GM06990 (cell line): ENCODE data around the gene FIBP.
A peak's percentile ranks its signal among the peaks of the same experiment; 100 is the strongest.

Experiments
- DNase-seq: peaks from one replicate; pipeline ENCODE4 v3.0.0-alpha.2; 2011; ENCODE audit not compliant: insufficient read length; ENCODE audit errors: extremely low read depth
- H3K27me3 ChIP-seq: replicated peaks from 2 replicates; pipeline ENCODE4 v1.6.0; 2011; ENCODE audit warnings: low read length; ENCODE audit not compliant: control insufficient read depth, insufficient read depth
- H3K36me3 ChIP-seq: 2 replicates; pipeline ENCODE4 v1.5.1; 2011; ENCODE audit warnings: low read length; ENCODE audit not compliant: control insufficient read depth, insufficient read depth
- H3K4me3 ChIP-seq: replicated peaks from 2 replicates; pipeline ENCODE4 v1.5.1; 2011; ENCODE audit warnings: low read depth, mild to moderate bottlenecking, control low read depth, low read length
- CTCF ChIP-seq: IDR thresholded peaks from 2 replicates; pipeline ENCODE4 v1.5.1; 2011; ENCODE audit warnings: low read length, control low read depth, mild to moderate bottlenecking, inconsistent platforms; ENCODE audit not compliant: insufficient read depth, poor library complexity, severe bottlenecking

FIBP gene

GRCh38 chr11:65842144-65842543, 46.1 kb downstream of the FIBP start:
- no peaks in the 10 kb centered on the region for H3K36me3 ChIP-seq
- no peak for TF ChIP-seq CTCF
- DNase-seq = no peak
- H3K4me3 ChIP-seq = no peak overlapping the region
- no peaks in the 10 kb centered on the region for H3K27me3 ChIP-seq

- H3K4me3 ChIP-seq = peak overlapping the region; percentile 64
- no peak for DNase-seq
- H3K36me3 ChIP-seq = no peaks in the 10 kb centered on the region
- H3K27me3 ChIP-seq = no peaks in the 10 kb centered on the region; the same call in 1 of the 2 replicates
- no peak for TF ChIP-seq CTCF
These were observed 54.1 kb downstream of the FIBP start for GRCh38 chr11:65834202-65834601.
